Islet precursor cell (in vitro differentiated cells): ENCODE measurements around the gene IL16.

ENCODE experiments used
- DNase-seq: peaks from one replicate; pipeline ENCODE4 v3.0.0-alpha.2; 2018

Gene IL16

DNA sequence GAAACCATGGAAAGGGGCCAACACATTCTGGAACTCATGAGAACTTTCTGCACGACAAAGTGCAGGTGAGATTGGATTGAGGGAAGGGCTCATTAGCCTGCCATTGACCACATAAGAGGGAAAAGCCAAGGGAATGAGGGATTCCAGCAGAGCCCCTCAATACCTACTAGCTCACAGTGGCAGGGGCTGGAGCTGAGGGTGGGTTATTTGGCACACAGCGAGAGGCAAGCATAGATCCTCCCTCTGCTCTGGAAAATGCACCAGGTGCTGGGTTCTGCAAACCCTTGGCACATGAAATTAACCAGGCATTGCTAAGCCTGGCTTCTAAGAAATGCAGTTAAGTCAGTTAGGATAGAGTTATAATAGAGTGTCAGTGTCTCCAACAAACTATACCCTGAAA lies 60.8 kb downstream of the IL16 start:
- no peak for DNase-seq

DNA sequence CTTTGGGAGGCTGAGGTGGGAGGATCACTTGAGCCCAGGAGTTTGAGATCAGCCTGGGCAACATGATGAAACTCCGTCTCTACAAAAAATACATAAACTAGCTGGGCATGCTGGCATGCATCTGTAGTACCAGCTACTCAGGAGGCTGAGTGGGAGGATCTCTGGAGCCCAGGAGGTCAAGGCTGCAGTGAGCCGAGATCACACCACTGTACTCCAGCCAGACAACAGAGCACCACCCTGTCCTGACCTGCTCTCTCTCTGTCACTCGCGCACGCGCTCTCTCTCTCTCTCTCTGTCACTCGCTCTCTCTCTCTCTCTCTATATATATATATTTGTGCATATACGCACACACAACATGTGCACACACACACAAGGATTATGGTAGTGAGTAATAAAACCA lies 61.8 kb downstream of the IL16 start:
- no peak for DNase-seq

DNA sequence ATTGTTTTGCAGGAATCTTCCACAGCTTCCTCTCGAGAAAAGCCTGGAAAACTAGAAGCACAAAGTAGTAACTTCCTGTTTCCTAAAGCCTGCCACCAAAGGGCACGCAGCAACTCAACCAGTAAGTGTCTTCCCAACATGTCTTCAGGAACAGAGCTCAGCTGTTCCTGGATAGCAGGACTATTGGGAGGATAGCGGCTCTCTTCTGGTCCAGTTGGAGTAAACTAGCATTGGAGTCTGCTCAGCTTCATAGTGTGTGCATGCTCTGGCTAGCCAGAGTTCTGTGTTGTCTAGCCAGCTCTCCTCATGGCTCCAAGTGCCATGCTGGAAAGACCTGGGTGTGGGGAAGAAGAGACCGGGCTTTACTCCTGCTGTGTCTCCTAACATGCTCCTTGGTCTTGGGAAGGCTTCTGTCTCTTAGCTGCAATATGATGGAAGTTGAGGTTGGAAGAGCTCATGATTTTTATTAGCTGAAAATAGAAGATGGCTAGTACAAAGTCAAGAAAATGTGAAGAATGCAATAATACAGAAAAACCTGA lies 63.1 kb downstream of the IL16 start:
- peak; percentile 39 for DNase-seq

DNA sequence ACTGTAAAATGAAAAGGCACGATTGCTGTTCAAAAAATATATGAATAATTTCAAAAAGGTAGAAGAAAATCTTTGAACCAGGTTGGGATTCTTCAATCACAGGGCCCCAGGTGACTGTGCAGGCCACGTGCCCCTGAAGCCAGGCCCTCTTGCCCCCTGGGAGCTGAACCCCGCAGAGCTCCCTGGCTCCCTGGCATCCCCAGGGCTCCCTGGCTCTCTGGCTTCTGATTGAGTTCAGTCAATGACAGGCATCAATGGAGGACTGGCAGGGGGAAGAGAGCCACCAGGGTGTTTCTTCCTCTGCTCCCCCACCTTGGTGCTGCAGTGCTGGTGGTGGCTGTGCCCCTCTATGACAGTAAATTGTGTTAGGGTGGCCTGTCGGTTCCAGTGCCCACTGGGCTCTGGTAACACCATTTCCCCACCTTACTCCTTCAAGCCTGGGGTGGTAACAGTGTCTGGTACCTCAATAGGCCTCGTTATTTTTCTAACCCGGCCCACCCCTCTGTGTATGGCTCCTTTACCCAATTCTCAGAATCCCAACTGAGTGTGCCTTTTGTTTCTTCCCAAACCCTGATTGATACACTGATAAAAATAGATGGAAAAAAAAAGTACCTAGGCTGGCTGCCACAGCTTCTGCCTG lies 64.6 kb downstream of the IL16 start:
- no peak for DNase-seq

DNA sequence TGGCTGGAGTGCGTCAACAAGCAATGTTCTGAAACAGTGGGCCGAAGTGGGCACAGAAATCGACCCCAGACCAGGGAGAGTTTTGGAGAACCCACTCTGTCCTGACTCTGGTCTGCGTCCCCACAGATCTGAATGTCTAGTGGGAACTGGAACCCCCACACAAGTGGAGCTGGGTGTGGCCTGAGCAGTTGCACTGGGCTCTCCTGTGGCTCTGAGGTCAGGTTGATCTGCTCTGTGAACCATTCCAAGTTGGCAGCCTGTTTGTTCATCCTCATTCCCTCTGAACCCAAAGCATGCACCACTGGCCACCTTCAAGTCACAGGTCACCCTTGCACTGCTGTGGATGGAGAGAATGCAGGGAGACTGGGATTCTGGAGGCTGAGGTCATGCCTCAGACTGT lies 66.8 kb downstream of the IL16 start:
- DNase-seq: no peak

DNA sequence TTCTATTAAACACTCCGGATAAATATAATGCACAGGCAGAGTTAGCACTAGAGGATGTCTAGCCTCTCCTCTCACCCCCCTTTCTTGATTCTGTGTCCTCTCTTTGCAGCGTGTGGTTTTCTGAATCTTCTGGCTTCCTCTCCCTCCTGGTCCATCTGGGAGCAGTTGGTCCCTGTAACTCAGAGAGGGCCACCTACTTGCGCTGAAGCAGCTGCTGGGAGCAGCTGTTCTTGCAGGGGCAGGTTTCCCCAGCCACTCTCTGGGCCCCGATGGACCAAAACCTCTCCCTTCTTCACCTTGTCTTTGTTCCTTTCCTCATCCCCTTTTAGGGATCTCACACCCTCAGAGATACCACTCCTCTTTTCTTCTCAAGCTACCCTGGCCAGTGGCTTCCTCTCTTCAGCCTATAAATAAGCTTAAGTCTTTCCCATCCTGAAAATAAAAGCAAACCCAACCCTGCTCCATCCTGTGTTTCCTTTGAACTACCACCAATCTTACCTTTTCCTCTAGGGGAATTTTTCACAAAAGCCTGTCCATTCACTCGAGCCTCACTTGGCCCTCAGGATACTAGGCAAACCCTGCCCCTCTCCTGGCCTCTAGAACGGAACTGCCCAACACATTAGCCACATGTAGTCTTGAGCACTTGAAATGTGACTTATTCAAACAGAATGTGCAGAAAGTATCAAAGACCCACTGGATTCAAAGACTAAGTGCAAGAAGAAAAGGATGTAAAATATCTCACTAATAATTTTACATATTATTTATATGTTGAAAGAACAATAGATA lies 67.6 kb downstream of the IL16 start:
- peak; percentile 35 for DNase-seq

DNA sequence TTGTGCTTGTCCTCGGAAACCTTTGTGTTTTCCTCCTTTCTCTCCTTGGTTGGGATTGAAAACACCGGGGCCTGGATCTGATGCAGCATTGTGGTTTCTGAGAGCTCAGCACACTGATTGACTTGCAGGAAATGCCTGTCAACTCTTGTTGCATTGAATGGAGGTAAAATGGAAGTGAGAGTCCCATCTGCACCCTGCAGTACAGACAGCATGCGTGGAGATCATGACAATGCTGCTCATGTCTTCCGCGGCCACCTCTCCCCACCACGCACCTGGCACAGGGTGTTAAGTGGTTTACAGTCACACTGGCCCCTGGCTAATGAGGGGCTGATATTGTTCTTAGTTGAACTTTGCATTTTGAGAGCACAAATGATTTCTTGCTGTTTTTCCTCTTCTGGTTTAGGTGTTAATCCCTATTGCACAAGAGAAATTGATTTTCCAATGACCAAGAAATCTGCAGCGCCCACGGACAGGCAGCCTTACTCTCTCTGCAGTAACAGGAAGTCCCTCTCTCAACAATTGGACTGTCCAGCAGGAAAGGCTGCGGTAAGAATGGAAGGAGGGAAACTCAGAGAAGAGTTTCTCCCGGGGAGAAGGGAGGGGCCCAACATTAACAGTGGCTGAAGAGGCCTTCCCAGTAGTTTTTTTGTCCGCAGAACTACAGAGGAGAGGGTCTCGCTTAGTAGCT lies 68.7 kb downstream of the IL16 start:
- peak; percentile 37 for DNase-seq

DNA sequence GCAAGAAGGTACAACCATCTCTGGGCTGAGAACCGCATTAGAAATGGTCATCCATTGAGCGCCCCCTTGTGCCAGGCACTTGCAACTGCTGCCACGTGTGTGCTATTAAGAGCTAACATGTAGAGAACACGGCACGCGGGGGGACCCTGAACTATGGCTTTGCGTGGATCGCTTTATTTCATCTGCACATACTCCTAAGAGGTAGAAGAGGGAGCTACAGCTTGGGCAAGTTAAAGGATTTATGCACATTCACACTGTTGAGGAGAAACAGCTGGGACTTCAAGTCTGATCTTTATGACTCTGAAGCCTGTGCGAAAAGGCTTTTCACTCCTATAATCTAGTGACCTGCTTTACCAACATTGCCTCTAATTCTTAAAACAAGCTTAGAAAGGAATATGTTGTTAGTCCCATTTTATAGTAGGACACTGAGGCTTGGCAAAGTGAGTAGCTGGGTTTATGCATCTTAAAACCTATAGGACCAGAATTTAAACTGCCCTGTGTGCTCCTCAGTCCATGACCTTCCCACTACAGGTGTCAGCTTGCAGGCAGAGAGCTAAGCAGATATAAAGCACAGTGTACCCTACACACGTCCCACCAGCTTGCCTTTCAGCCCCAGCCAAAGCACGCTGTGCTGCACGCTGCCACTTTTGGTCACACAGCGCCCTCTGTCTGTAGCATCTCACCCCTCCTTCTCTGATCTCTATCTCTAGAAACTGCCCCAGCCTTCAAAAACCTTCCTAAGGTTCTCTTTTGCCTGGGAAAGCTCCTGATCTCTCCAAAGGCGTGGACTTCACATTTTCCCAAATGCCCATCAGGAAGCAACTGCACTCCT lies 69.5 kb downstream of the IL16 start:
- peak; percentile 89 for DNase-seq

DNA sequence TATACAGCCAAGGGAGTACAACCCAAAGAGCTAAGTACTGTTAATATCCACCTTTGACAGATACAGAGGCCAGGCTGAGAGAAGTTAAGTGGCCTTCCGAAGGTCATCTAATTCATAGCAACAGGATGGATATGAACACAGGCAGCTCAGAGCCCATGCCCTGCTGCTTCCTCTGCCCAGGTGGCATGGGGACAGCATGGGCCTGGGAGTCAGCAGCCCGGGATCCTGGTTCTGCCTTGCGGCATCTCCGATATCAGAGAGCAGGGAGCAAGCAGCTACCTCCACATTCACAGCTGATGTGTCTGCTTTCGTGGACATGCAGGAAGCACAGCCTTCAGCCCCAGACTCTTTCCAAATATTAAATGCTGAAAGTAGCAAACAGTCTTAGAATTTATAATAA lies 71.7 kb downstream of the IL16 start:
- no peak for DNase-seq

DNA sequence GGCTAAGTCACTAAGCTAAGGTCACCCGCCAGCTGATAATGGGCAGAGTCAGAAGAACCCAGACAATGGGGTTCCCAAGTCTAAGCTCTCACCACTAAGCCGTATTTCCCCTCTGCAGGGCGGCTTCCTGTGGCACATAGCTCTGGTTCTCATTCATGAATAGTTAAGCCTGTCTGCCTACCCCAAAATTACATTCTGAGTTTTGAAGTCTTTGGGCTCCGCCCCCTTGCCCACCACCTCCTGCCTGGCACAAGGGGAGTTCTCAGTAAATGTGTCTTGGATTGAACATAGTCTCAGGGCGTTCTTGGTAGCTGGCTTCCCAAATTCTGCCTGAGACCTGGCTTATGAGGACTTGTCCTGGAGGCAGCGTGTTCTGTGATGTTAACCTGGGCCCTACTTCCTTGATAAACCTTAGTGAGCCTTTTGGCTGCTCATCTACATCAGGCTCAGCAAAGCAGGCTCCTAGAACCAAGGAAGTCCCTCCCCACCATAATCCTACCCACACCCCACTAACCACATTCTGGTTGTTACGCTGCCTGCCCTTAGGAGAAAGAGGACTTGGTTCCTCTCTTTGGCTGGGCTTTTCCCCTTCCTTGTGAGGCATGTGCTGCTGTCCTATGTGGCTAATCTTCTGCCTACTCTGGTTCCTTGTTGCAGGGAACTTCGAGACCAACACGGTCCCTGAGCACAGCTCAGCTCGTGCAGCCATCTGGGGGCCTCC lies 72.4 kb downstream of the IL16 start:
- DNase-seq: peak; percentile 38

DNA sequence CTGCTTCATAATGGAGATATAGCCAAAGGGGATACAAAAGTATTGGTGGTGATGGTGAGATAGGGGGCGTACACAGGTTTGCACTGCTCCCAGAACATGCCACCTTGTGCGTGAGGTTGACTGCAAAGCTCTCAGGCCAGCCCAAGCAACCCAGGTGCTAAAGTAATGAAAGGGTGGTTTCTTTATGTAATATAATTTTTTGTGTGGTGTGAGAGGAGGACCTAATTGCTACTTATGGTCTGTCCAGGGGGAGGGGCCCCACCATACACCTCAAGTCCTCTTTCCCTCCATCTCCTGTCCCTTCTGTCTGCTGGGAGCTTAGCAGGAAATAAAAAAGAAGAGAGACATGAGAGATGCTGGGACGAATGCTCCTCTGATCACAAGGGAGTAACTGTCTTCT lies 73.5 kb downstream of the IL16 start:
- no peak for DNase-seq

DNA sequence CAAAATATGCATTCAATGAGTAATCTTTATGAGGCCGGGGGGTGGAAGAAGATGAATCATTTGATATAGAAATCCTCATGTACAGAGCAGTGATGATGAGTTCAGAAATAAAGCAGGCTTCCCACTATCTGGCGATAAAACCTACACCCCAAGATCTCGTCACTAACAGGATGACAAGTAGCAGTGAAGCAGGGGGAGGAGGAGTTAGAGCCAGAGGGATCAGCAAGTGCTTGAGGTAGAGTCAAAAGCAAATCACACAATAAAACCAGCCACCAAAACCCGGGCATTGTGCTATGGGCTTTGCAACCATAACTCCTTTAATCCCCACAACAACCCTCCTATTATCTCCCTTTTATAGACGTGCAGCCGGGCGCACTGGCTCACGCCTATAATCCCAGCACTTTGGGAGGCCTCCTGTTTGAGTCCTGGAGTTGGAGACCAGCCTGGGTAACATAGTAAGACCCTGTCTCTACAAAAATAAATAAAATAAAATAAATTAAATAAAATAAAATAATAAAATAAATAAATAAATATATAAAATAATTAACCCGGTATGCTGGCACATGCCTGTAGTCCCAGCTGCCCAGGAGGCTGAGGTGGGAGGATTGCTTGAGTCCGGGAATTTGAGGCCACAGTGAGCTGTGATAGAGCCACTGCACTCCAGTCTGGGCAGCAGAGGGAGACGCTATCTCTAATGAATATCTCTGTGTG lies 74.3 kb downstream of the IL16 start:
- DNase-seq: no peak

DNA sequence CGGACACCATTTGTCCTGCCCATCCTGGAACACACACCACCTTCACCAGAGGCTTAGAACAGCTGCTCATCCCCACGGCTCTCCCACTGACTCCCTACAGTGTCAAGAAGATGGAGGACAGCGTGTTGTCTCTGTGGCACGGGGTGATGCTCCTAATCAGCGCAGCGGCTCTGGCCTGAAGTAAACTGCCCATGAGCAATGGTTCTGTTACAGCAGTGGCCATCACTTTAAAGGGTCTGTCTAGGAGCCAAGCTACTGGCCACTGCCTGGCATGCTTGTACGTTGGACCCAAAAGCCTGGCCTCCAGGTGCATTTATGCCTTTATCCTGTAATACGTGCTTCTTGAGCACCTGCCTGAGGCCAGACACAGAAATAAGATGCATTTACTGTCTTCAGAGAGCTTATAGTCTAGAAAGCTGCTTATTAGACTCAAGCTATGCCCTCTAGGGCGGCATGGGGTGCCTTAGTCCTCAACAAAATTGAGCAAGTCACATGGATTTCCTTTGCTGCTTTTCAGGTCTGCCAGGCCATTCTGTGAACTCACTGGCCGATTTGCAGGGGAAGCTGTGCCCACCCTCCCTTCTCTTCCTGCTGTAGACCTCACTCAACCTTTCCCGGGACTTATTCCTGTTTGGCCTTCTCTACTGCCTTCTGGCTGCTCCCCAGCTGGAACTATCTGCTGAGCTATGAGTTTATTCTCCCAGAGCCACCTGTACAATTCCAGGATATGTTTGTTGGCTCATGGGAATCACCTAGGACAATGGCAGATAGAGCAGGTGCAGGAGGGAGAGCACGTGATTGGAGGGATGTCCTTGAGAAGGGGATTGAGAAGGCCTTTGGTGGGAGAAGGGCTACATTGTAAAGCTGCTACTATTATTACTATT lies 75.3 kb downstream of the IL16 start:
- DNase-seq: peak; percentile 32

DNA sequence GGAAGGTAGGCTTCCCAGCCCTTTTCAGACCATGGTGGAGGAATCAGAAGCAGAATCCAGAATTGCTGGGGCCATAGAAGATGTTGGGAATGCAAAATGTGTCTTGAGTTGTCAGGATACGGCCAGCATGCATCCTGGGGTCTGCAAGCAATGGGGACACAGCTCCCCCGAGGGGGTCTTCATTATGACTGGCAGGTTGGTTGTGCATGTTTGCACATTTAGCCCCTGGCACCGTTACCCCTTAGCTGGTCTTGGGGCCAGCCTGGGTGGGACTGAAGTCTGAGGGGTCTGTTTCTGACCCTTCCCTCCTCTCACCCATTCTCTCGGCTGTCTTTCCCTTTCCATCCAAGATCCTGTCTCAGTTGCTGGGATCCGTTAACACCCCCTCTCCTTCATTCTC lies 76.5 kb downstream of the IL16 start:
- DNase-seq: no peak

DNA sequence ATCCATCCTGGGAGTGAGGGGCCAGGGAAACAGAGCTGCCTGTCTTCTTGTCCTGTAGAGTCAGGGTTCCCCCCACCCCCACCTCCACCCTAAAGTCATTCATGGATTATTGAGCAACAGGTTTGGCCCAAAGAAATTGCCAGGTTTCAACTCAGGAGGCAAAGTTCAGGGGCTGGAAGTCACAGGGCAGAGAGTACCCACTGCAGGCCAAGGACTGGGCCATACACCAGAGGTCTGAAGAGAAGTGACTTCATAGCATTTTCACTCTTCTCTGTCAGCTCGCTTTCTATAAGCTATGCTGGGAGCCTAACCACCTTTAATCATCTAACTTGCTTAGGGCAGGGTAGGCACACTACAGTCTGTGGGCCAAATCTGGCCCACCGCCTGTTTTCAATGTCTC lies 77.2 kb downstream of the IL16 start:
- peak; percentile 33 for DNase-seq

DNA sequence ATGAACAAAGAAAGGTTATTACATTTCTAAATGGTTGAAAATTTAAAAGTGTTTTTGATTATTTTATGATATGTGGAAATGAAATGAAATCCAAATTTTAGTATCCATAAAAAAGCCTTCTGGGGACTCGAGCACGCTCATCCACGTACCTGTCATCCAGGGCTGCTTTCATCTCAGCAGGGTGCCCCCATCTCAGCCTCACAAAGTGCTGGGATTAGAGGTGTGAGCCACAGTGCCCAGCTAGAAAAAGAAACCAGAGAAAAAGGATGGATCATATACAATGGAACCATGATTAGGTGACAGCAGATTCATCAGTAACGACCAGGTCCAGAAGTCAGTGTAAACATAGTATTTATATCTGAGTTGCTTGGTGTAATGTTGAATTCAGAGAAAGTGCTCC lies 77.6 kb downstream of the IL16 start:
- no peak for DNase-seq

DNA sequence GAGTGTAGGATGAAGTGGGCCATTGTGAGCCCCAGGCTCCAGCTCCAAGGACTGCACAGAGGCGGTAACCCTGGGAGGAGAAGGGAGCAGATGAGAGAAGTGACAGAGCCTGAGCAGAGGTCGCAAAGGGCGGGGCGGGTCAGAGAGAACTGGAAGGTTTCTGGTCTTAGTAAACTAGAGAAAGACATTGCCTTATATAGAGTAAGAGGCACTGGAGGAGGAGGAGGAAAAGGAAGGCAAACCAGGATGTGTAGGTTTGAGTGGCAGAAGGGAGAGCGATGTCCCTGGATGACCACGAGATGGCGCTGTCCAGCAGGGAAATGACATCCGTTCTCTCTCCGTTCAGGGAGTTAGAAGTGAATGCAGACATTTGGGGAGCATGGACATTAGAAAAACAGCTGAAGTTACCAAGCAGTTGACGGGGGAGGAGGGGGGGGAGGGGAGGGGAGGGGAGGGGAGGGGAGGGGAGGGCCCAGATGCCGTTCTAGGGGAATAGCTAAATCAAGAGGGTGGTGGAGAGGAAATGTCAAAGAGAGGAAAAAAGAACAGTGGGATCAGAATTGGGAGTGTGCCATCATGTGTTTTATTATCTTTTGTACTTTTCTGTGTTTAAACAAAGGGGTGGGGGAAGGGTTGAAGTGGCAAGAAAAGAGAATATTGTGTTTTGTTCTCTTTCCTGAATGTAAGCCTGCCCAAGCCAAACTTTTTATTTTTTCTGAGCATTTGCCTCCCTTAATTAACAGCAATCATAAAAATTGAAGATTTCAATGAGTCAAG lies 78.4 kb downstream of the IL16 start:
- peak; percentile 89 for DNase-seq

DNA sequence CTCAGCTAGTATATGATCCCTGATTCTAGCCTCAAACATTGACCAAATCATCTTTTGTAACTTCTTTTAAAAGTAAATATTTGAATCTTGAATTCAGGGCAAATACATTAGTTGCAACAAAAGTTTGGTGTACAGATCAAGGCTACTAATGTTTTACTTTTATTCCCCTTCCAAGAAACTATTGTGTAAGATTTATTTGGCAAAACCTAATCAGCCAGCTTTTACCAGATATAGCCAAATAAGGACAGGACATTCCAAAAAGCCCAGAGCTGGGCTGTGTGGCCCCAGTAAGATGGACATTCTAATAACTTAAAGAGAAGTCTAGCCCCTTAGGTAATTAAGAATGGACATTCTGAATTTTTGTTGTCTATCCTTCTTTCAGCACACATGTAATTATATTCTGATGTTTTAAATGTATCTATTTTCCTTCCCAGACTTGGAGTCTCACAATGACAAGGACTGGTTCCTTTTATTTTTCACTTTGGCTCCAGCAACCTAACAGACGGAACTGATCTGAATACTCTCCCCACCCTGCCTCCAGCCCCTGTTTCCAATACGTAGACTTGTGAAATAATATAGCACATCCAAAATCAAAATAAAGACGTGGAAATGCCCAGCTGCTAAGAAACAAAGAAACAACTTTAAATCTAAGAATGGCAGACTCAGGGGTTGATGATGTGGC lies 79.2 kb downstream of the IL16 start:
- DNase-seq: no peak

DNA sequence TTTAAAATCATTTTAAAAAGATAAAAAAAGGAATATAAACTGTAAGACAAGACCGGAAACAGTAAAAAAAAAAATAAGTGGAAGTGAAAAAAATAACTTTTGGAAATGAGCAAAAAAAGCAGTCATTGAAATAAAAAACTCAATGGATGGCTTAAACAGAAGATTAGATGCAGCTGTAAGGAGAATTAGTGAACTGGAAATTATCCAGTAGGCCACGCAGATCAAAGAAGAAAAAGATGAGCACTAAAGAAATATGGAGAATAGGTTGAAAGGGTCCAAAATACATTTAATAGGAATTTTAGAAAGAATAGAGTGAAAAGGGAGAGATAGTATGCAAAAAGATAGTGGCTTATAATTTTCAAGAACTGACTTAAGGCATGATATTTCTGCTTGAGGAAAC lies 80.3 kb downstream of the IL16 start:
- no peak for DNase-seq
